BJ (cell line): Measurements from ENCODE around the gene SLC6A15. TPM values are rescaled to one million over a fixed set of nuclear protein-coding genes. Genes with fewer than 3 reads are reported as not detected.

ENCODE experiments used
- CTCF ChIA-PET: fragments of 350-600 bp; formaldehyde crosslinking; extraction: SDS; loops from one replicate; lab custom pipeline; 2021; ENCODE audit warnings: antibody characterized with exemption, inconsistent platforms; lab: Yijun Ruan, JAX
- POLR2A ChIA-PET: fragments of 300-600 bp; sonication (Branson Sonifier 250); formaldehyde crosslinking; extraction: SDS; loops from one replicate; lab custom pipeline; 2021; ENCODE audit warnings: antibody characterized with exemption; lab: Charles Lee
- DNase-seq: peaks from one replicate; pipeline ENCODE4 v3.0.0-alpha.2; 2011; ENCODE audit warnings: low read depth
- H3K27me3 ChIP-seq: 2 replicates; pipeline ENCODE4 v1.6.0; 2011; ENCODE audit warnings: low read length; ENCODE audit not compliant: control insufficient read depth, insufficient read depth
- H3K36me3 ChIP-seq: 2 replicates; pipeline ENCODE4 v1.5.1; 2011; ENCODE audit warnings: low read length; ENCODE audit not compliant: control insufficient read depth, insufficient read depth
- H3K4me3 ChIP-seq: 2 replicates; pipeline ENCODE4 v1.5.1; 2011; ENCODE audit warnings: low read depth, mild to moderate bottlenecking, control low read depth, low read length
- CTCF ChIP-seq: IDR thresholded peaks from 2 replicates; pipeline ENCODE4 v1.5.1; 2011; ENCODE audit warnings: low read depth, mild to moderate bottlenecking, control low read depth, inconsistent platforms, low read length, moderate library complexity; ENCODE audit not compliant: insufficient read depth
- polyA plus RNA-seq: library from polyadenylated mRNA; depleted of rRNA; stranded (reverse); fragments of >200 nt; gene quantifications from 2 replicates; pipeline ENCODE4 v1.2.3, GENCODE V29; 2011

SLC6A15 gene
- polyA plus RNA-seq, 1 experiment, result 0.01 TPM

DNA sequence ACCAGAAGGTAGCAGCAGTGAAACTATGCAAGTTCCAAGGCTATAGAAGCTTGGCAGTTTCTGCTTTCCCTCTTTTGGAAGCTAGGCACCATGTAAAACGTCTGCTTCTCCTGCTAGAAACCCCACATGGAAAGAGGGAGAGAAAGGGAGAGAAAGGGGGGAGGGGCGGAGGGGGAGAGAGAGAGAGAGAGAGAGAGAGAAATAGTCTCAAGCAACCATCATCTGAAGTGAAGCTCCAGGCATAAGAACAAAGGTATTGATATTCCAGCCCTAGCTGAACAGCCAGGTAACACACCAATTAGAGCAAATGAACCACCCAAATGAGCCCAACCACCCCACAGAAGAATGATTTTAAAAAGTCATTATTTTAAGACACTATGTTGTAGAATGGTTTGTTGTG lies 8.5 kb downstream of the SLC6A15 start:
- CTCF ChIA-PET, result interaction anchor here (0.6 to 1.1 kb wide), 2 partner anchors 133 to 153 kb away, joined by 3 to 4 read pairs; no protein-coding TSS in a partner anchor
- DNase-seq, result no peak
- TF ChIP-seq CTCF, result no peak
- POLR2A ChIA-PET, result no interaction called here
- H3K27me3 ChIP-seq, result no peaks in the 10 kb centered on the region
- H3K4me3 ChIP-seq, result no peak overlapping the region
- no peaks in the 10 kb centered on the region for H3K36me3 ChIP-seq

DNA sequence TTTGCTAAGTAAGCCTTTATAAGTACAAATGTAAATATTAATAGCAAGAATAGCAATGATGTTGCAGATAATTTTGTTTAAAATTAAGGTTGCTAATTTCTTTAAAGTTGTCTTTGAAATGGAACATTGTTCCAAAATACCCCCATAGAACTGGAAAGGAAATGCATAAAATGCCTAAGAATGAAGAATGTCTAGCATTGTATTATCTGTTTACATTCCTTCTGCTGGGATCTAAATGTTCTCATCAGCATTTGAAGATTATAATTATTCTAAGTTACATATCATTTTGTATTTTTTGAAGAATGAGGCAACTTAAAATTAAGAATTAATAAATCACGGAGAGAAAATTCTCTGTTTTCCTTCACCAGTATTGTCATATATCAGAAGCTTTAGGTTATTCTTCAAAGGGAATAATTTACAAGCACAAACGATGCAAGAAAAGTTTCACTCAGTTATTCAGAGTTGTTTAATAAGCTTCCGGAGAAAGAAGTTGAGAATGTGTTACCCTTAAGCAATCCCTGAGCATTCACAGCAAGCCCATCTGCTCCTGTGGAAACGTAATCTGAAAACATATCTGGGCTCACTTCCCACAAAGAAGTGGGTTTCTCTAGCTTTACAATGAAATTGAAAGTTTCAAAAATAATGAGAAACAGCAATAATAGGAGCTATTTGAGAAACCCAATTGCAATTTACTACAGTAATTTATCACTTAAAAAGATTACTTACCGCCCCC lies 21.3 kb downstream of the SLC6A15 start:
- Histone ChIP-seq H3K4me3 (no peak overlapping the region), H3K27me3 (no peaks in the 10 kb centered on the region), H3K36me3 (no peaks in the 10 kb centered on the region)
- TF ChIP-seq CTCF, result no peak
- ChIA-PET CTCF (interaction anchor here (0.8 to 1.0 kb wide), 3 partner anchors 16 to 138 kb away, joined by 3 to 4 read pairs (median 4); no protein-coding TSS in a partner anchor), POLR2A (no interaction called here)
- DNase-seq, result no peak

GRCh38 chr12:84889818-84890217 lies 22.8 kb downstream of the SLC6A15 start:
- CTCF ChIA-PET, result no interaction called here

GRCh38 chr12:84888861-84889260 lies 23.7 kb downstream of the SLC6A15 start:
- ChIA-PET POLR2A (no interaction called here), CTCF (no interaction called here)
- Histone ChIP-seq H3K36me3 (no peaks in the 10 kb centered on the region), H3K4me3 (no peak overlapping the region), H3K27me3 (no peaks in the 10 kb centered on the region)
- no peak for DNase-seq
- no peak for TF ChIP-seq CTCF

More at GRCh38 chr12:84889818-84890217, 22.8 kb downstream of the SLC6A15 start:
- TF ChIP-seq CTCF, result no peak
- Histone ChIP-seq H3K4me3 (no peak overlapping the region), H3K27me3 (no peaks in the 10 kb centered on the region), H3K36me3 (no peaks in the 10 kb centered on the region)
- no peak for DNase-seq
- POLR2A ChIA-PET, result no interaction called here

DNA sequence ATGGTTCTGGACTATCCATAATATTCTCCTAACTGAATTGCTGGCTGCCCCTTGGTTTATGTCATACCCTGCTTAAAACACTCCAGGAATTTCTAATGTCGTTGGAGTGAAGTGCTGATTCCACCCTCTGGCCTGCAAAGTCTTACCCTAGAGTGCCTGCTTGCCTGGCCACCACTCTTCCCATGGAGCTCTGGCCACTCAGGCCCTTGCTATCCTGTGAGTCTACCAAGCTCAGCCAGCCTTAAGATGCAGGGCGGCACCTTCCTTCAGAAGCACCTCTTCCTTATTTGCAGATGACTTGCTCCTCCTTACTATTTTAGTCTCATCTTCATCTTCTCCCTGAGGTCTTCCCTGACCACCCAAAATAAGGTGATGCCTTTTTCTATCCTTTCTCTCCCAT lies 35.3 kb downstream of the SLC6A15 start:
- no peak for TF ChIP-seq CTCF
- no peak for DNase-seq
- POLR2A ChIA-PET, result no interaction called here
- no peaks in the 10 kb centered on the region for H3K27me3 ChIP-seq
- CTCF ChIA-PET, result interaction anchor here (1.2 to 12.5 kb wide), 2 partner anchors 10 to 153 kb away, joined by 3 to 152 read pairs; no protein-coding TSS in a partner anchor
- no peaks in the 10 kb centered on the region for H3K36me3 ChIP-seq
- no peak overlapping the region for H3K4me3 ChIP-seq
